Mesenchymal stem cell (in vitro differentiated cells and primary cell): ENCODE data around the gene ELFN1.

Experiments
- DNase-seq: peaks from one replicate; pipeline ENCODE4 v3.0.0-alpha.2; 2013
- H2AFZ ChIP-seq: one replicate; pipeline ENCODE4 v1.6.1; 2013; ENCODE audit warnings: low read depth, mild to moderate bottlenecking, control low read depth, inconsistent platforms, low read length, moderate library complexity
- H2AK5ac ChIP-seq: 2 replicates; pipeline ENCODE4 v1.6.1; 2013; ENCODE audit warnings: low read length, moderate library complexity, mild to moderate bottlenecking, inconsistent platforms; ENCODE audit not compliant: severe bottlenecking
- H2BK120ac ChIP-seq: one replicate; pipeline ENCODE4 v1.6.1; 2013; ENCODE audit warnings: low read depth, mild to moderate bottlenecking, inconsistent platforms, low read length, moderate library complexity
- H2BK12ac ChIP-seq, 2 experiments: one replicate each; pipeline ENCODE4 v1.6.1; 2013; ENCODE audit warnings: inconsistent platforms in 2 of 2, low read length in 2 of 2, mild to moderate bottlenecking in 2 of 2, moderate library complexity in 2 of 2, control low read depth in 1 of 2
- H2BK15ac ChIP-seq: one replicate; pipeline ENCODE4 v1.6.1; 2013; ENCODE audit warnings: mild to moderate bottlenecking, low read depth, inconsistent platforms; ENCODE audit not compliant: poor library complexity, severe bottlenecking
- H2BK5ac ChIP-seq: 2 replicates; pipeline ENCODE4 v1.6.1; 2013; ENCODE audit warnings: low read depth, mild to moderate bottlenecking, low read length, control low read depth, inconsistent platforms; ENCODE audit not compliant: poor library complexity, severe bottlenecking
- H3K14ac ChIP-seq, 2 experiments: one replicate each; pipeline ENCODE4 v1.6.1; 2013; ENCODE audit warnings: inconsistent platforms in 2 of 2, low read length in 2 of 2, control low read depth in 1 of 2, mild to moderate bottlenecking in 1 of 2, moderate library complexity in 1 of 2
- H3K18ac ChIP-seq, 2 experiments: one replicate each; pipeline ENCODE4 v1.6.1; 2013; ENCODE audit warnings: inconsistent platforms in 2 of 2, low read length in 2 of 2, control low read depth in 1 of 2, low read depth in 1 of 2, mild to moderate bottlenecking in 1 of 2
- H3K23ac ChIP-seq, 2 experiments: one replicate each; pipeline ENCODE4 v1.6.1; 2013; ENCODE audit warnings: inconsistent platforms in 2 of 2, low read length in 2 of 2, mild to moderate bottlenecking in 2 of 2, moderate library complexity in 2 of 2, control low read depth in 1 of 2
- H3K27ac ChIP-seq: 2 replicates; pipeline ENCODE4 v1.5.1; 2013; ENCODE audit warnings: mild to moderate bottlenecking, moderate library complexity, low read length, control low read depth, inconsistent platforms; ENCODE audit not compliant: poor library complexity, severe bottlenecking
- H3K27me3 ChIP-seq, 2 experiments: 2 replicates each; pipeline versions ENCODE4 v1.6.1 to v1.7.0; 2013; ENCODE audit warnings: low read length in 2 of 2, mild to moderate bottlenecking in 2 of 2, moderate library complexity in 2 of 2, control low read depth in 1 of 2, inconsistent platforms in 1 of 2; ENCODE audit not compliant: control insufficient read depth in 1 of 2, insufficient read depth in 1 of 2
- H3K36me3 ChIP-seq, 2 experiments: 2 replicates each; pipeline versions ENCODE4 v1.6.1 to v1.7.0; 2013; ENCODE audit warnings: low read length in 2 of 2, control low read depth in 1 of 2, inconsistent platforms in 1 of 2, low read depth in 1 of 2, mild to moderate bottlenecking in 1 of 2; ENCODE audit not compliant: insufficient read depth in 2 of 2, control insufficient read depth in 1 of 2
- H3K4ac ChIP-seq, 2 experiments: one replicate each; pipeline ENCODE4 v1.6.1; 2013; ENCODE audit warnings: inconsistent platforms in 2 of 2, low read length in 2 of 2, mild to moderate bottlenecking in 2 of 2, moderate library complexity in 2 of 2, control low read depth in 1 of 2, low read depth in 1 of 2
- H3K4me1 ChIP-seq: 2 replicates; pipeline ENCODE4 v1.6.1; 2013; ENCODE audit warnings: low read depth, low read length, control low read depth; ENCODE audit not compliant: control insufficient read depth, insufficient read depth
- H3K4me2 ChIP-seq: 2 replicates; pipeline ENCODE4 v1.6.1; 2013; ENCODE audit warnings: low read length, mild to moderate bottlenecking, inconsistent platforms; ENCODE audit not compliant: poor library complexity, severe bottlenecking
- H3K4me3 ChIP-seq, 2 experiments: 2 replicates each; pipeline versions ENCODE4 v1.5.1 to v1.7.0; 2013; ENCODE audit warnings: low read length in 2 of 2, mild to moderate bottlenecking in 2 of 2, control low read depth in 1 of 2, low read depth in 1 of 2; ENCODE audit not compliant: insufficient read depth in 1 of 2
- H3K79me1 ChIP-seq: replicated peaks from 2 replicates; pipeline ENCODE4 v1.6.1; 2013; ENCODE audit warnings: mild to moderate bottlenecking, control low read depth, low read length, inconsistent platforms; ENCODE audit not compliant: poor library complexity, severe bottlenecking
- H3K9ac ChIP-seq: 2 replicates; pipeline ENCODE4 v1.7.0; 2013; ENCODE audit warnings: mild to moderate bottlenecking, low read length, moderate library complexity
- H3K9me3 ChIP-seq: 2 replicates; pipeline ENCODE4 v1.7.0; 2013; ENCODE audit warnings: mild to moderate bottlenecking, low read length; ENCODE audit not compliant: control insufficient read depth
- H4K8ac ChIP-seq: one replicate; pipeline ENCODE4 v1.6.1; 2013; ENCODE audit warnings: inconsistent platforms, mild to moderate bottlenecking, low read length, moderate library complexity
- H4K91ac ChIP-seq: one replicate; pipeline ENCODE4 v1.6.1; 2013; ENCODE audit warnings: mild to moderate bottlenecking, low read length, inconsistent platforms
- WGBS: methylation state at CpG from one replicate; pipeline ENCODE4 v1.1.7; 2013; ENCODE audit warnings: mixed read lengths; 5-methylcytosine and 5-hydroxymethylcytosine counted together

ELFN1 gene

DNA sequence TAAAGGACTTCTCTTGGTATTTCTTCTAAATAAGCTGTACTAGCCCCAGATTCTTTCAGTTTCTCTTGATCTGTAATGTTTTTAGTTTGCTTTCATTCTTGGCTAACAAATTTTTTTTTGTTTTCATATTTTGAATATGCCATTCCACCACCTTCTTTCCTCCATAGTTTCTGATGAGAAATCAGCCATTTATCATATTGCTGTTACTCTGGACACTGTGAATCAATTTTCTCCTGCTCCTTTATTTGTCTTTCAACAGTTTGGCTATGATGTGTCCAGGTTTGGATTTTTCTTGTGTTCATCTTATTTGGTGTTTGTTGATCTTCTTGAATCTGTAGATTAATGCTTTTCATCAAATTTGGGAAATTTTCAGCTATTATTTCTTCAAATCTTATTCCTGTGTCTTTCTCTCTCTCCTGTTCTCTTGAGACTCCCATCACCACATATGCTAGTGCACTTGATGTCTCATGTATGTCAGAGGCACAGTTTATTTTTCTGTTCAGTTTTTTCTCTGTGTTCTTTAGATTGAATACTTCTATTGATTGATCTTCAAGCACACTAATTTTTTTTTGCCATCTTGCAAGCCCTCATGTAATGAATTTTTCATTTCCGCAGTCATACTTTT is 15.0 kb downstream of the ELFN1 start:
- Histone ChIP-seq H3K23ac (no peak overlapping the region), H3K4me1 (no peaks in the 10 kb centered on the region), H2BK12ac (no peak overlapping the region), H3K79me1 (no peaks in the 10 kb centered on the region), H3K9me3 (peaks cover 35% of the 10 kb centered on the region), H3K9ac (no peak overlapping the region), H3K4me3 (no peak overlapping the region), H2AFZ (no peak overlapping the region), H3K27ac (no peak overlapping the region), H2BK15ac (no peak overlapping the region), H3K18ac (no peak overlapping the region), H2AK5ac (no peak overlapping the region), H2BK120ac (no peak overlapping the region), H3K4ac (no peak overlapping the region), H3K36me3 (no peaks in the 10 kb centered on the region), H3K4me2 (no peak overlapping the region), H4K8ac (no peak overlapping the region), H2BK5ac (no peak overlapping the region), H3K27me3 (peaks cover 0 to 12% of the 10 kb centered on the region in 2 experiments), H4K91ac (no peak overlapping the region), H3K14ac (no peak overlapping the region)
- no peak for DNase-seq
- no CpG with 5 or more reads among the region's 1 CpG for WGBS

DNA sequence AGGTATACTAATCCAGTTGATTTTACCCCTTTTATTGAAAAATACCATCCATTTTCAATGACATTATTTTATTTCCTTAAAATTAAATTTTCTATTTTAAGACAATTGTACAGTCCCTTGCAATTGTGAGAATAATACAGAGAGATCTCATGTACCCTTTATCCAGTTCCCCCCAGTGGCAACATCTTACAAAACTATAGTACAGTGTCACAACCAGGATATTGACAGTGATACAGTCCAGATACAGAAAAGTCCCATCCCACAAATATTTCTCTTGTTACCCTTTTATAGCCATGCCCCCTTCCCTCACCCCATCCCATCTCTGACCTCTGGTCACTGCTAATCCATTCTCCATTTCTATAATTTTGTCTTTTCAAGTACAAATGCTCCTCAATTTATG is 18.5 kb downstream of the ELFN1 start:
- no peak overlapping the region for H4K8ac ChIP-seq
- H3K4me2 ChIP-seq: no peak overlapping the region
- H3K9me3 ChIP-seq: peaks cover 19% of the 10 kb centered on the region
- H3K27me3 ChIP-seq: peaks cover 12 to 23% of the 10 kb centered on the region in 2 experiments
- H2AK5ac ChIP-seq: no peak overlapping the region
- no peaks in the 10 kb centered on the region for H3K79me1 ChIP-seq
- H3K27ac ChIP-seq: no peak overlapping the region
- peaks cover 21% of the 10 kb centered on the region for H3K4me1 ChIP-seq
- H3K9ac ChIP-seq: no peak overlapping the region
- H2BK5ac ChIP-seq: no peak overlapping the region
- no peak overlapping the region for H3K14ac ChIP-seq
- H4K91ac ChIP-seq: no peak overlapping the region
- H2BK120ac ChIP-seq: no peak overlapping the region
- no peak overlapping the region for H3K18ac ChIP-seq
- no peak overlapping the region for H2BK12ac ChIP-seq
- H3K4ac ChIP-seq: no peak overlapping the region
- no peak overlapping the region for H3K23ac ChIP-seq
- no peak for DNase-seq
- H3K36me3 ChIP-seq: no peaks in the 10 kb centered on the region
- no peak overlapping the region for H2BK15ac ChIP-seq
- no peak overlapping the region for H2AFZ ChIP-seq
- H3K4me3 ChIP-seq: no peak overlapping the region

DNA sequence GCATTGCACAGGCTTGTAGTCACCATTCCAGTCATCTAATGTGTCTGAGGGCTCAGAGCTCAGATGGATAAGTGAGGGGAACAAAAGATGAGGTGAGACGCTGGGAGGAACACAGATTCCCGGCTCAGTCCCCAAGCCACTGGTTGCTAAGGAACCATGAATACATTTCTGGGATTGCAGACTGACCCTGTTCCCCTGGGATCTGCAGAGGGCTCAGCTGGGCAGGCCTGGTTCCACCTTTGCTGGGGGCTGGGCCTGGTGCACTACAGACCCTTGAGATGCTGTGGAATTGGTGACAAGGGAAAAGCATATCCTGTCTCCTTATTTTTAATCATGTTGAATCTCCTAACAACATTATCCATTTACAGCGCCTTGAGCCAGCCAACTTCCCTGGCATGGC is 19.2 kb downstream of the ELFN1 start:
- Histone ChIP-seq H3K14ac (no peak overlapping the region), H3K23ac (no peak overlapping the region), H3K36me3 (no peaks in the 10 kb centered on the region), H3K4me2 (no peak overlapping the region), H3K9ac (no peak overlapping the region), H3K4me1 (peaks cover 28% of the 10 kb centered on the region), H2AFZ (no peak overlapping the region), H2BK15ac (no peak overlapping the region), H2BK12ac (no peak overlapping the region), H2BK5ac (no peak overlapping the region), H3K4me3 (no peak overlapping the region), H3K79me1 (no peaks in the 10 kb centered on the region), H2AK5ac (no peak overlapping the region), H4K91ac (no peak overlapping the region), H3K18ac (no peak overlapping the region), H3K27me3 (peaks cover 12 to 31% of the 10 kb centered on the region in 2 experiments), H4K8ac (no peak overlapping the region), H3K9me3 (peaks cover 12% of the 10 kb centered on the region), H3K27ac (no peak overlapping the region), H2BK120ac (no peak overlapping the region), H3K4ac (no peak overlapping the region)
- WGBS: 80% methylated on average over 3 of the region's 3 CpGs
- no peak for DNase-seq

DNA sequence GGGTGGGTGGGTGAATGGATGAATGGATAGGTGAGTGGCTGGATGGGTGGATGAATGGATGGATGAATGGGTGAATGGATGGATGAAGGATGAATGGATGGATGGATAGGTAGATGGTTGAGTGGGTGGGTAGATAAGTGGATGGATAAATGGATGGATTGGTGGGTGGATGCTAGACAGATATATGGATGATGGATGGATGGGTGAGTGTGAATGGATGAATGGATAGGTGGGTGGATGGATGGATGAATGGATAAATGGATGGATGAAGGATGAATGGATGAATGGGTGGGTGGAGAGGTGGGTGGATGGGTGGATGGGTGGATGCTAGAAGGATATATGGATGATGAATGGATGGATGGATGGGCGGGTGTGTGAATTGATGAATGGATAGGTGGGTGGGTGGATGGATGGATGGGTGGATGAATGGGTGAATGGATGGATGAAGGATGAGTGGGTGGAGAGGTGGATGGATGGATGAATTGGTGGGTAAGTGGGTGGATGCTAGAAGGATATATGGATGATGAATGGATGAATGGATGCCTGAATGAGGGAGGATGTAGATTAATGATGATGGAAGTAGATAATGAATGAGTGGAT is 20.4 kb downstream of the ELFN1 start:
- WGBS: 89% methylated on average over 1 of the region's 1 CpG
- Histone ChIP-seq H3K36me3 (no peaks in the 10 kb centered on the region), H3K4ac (no peak overlapping the region), H3K4me1 (peaks cover 38% of the 10 kb centered on the region), H3K9me3 (peaks cover under 1% of the 10 kb centered on the region), H3K27me3 (peaks cover 16 to 41% of the 10 kb centered on the region in 2 experiments), H3K23ac (no peak overlapping the region), H2BK15ac (no peak overlapping the region), H3K4me2 (no peak overlapping the region), H4K91ac (no peak overlapping the region), H2BK5ac (no peak overlapping the region), H3K9ac (no peak overlapping the region), H3K79me1 (no peaks in the 10 kb centered on the region), H3K18ac (no peak overlapping the region), H3K27ac (no peak overlapping the region), H3K14ac (no peak overlapping the region), H3K4me3 (no peak overlapping the region), H2AK5ac (no peak overlapping the region), H4K8ac (no peak overlapping the region), H2BK12ac (no peak overlapping the region), H2AFZ (no peak overlapping the region), H2BK120ac (no peak overlapping the region)
- no peak for DNase-seq
